Heart right ventricle (tissue), 16 donors: ENCODE measurements around the gene ATXN1. TPM values are rescaled to one million over a fixed set of nuclear protein-coding genes. Genes with fewer than 3 reads are reported as not detected.
A peak's percentile ranks its signal among the peaks of the same experiment; 100 is the strongest.

ENCODE experiments used
- ATAC-seq, 8 donors: fragments of 200-7000 bp; cut with Tn5 transposase; one replicate each; pipeline ENCODE4 v1.9.1; 2020; ENCODE audit warnings: mild to moderate bottlenecking in 8 of 8, moderate library complexity in 8 of 8, moderate number of reproducible peaks in 1 of 8
- DNase-seq, 2 donors: peaks; one replicate each; pipeline ENCODE4 v3.0.0-alpha.2; 2020
- H3K27ac ChIP-seq, 10 donors: fragments of 200-600 bp; sonication (generic) in 2 of 10; one replicate each; pipeline versions ENCODE4 v1.5.0 to v1.8.0; 2020 to 2022; ENCODE audit warnings: mild to moderate bottlenecking in 3 of 10
- H3K27me3 ChIP-seq, 7 donors: fragments of 200-600 bp; one replicate each; pipeline ENCODE4 v1.8.0; 2021 to 2022; ENCODE audit warnings: mild to moderate bottlenecking in 2 of 7
- H3K36me3 ChIP-seq, 9 donors: fragments of 200-600 bp; sonication (generic) in 1 of 9; one replicate each; pipeline versions ENCODE4 v1.5.0 to v1.8.0; 2020 to 2022; ENCODE audit warnings: mild to moderate bottlenecking in 2 of 9
- H3K4me1 ChIP-seq, 9 donors: fragments of 200-600 bp; sonication (generic) in 1 of 9; one replicate each; pipeline versions ENCODE4 v1.5.0 to v1.8.0; 2020 to 2022; ENCODE audit warnings: mild to moderate bottlenecking in 4 of 9
- H3K4me3 ChIP-seq, 10 donors: fragments of 200-600 bp; sonication (generic) in 2 of 10; one replicate each; pipeline versions ENCODE4 v1.5.0 to v1.8.0; 2020 to 2022; ENCODE audit warnings: mild to moderate bottlenecking in 7 of 10, moderate library complexity in 2 of 10
- H3K9me3 ChIP-seq, 11 donors: fragments of 200-600 bp in 10 of 11; sonication (generic) in 2 of 11; one replicate each; pipeline versions ENCODE4 v1.5.0 to v1.8.0; 2013 to 2022; ENCODE audit warnings: mild to moderate bottlenecking in 2 of 11, control low read depth in 1 of 11, moderate library complexity in 1 of 11
- WGBS, 2 donors: extraction: QIAGEN DNeasy Blood & Tissue Kit; methylation state at CpG; one replicate each; pipeline ENCODE4 v1.1.7; 2013; ENCODE audit warnings: inconsistent platforms in 1 of 2; 5-methylcytosine and 5-hydroxymethylcytosine counted together
- intact Hi-C, 10 donors: fragments of 100-400 bp; cut with DNase I; formaldehyde crosslinking; loops; one replicate each; pipeline versions ENCODE4 v1.11.1 to v1.14.2; 2022
- polyA plus RNA-seq, 2 donors: library from polyadenylated mRNA; stranded (reverse); fragments of 200-250 nt; gene quantifications; one replicate each; pipeline ENCODE4 v1.2.3, GENCODE V29; 2013
- total RNA-seq, 10 donors: library from RNA; stranded (reverse); fragmentation: NEBNext Ultra II Directional in 3 of 10; extraction: Animal tissue kit (Norgen Biotek cat#: 25700) in 3 of 10; gene quantifications; one replicate each; pipeline versions ENCODE4 v1.2.1 to v1.2.4, GENCODE V29; 2021 to 2023
- TF ChIP-seq, protein P1 (sequence below), 9 donors: fragments of 200-600 bp; sonication (generic) in 2 of 9; IDR thresholded peaks; one replicate each; pipeline versions ENCODE4 v1.5.0 to v1.8.0; 2021 to 2022; ENCODE audit warnings: antibody characterized with exemption in 9 of 9, mild to moderate bottlenecking in 5 of 9, moderate library complexity in 1 of 9
- donor health status: Arrhythmogenic right ventricular cardiomyopathy.
- donor health status: ischemic (EF 13 %, LVEDD 7.1; RV severe dilation, severe dysfunction).
- donor health status: healthy with polysubstance abuse.
- donor health status: DM: no; HTN: yes; CAD: no.
- donor health status: DM: no; HTN: no; CAD: no.
- donor health status: ischemic (EF 25% LVEDD 6.9; RV normal size, moderate dysfunction).
- donor health status: ischemic (EF 25% LVEDD 5.7; RV mildly dilated, moderate dysfunction).
- donor health status: healthy.
- donor health status: DM: yes; HTN: yes; CAD: no.
- donor health status: Ischemic cardiomyopathy.
- donor health status: ischemic (EF 35%, LVEDD 5.7; RV mildly dilated, moderate dysfunction).
- donor health status: nonischemic (EF 11% LVEDD 7.7; RV severe dilation, severe dysfunction).
- donor health status: DM: yes; HTN: yes; CAD: no.
- donor health status: PGD.
- donor health status: ischemic (EF 29% LVEDD 5.4; RV normal size, mild dysfunction).
- donor health status: nonischemic (EF 23%, LVEDD 6.1; RV moderate dilation, normal function).

ATXN1 gene
- total and polyA plus RNA-seq, 12 donors, result 4.1 to 46.5 (median 40.3) TPM

DNA sequence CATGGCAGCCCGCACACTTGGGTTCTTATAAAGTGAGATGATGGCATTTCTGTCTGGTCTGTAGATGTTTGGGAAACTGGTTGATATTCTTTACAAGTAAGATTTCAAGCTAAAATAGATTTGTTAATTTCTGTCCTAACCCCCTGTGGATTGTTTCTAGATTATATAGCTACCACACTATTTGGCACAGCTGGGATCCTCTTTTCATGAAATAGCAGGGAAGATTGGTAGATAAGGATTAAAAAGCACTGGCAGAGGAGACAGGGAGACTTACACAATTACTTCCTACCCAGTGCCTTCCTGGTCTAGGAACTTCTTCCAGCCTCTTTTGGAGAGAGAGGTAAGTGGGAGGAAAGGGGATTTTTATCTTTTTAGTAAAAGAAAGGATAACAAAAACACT is 13.2 kb upstream of the ATXN1 start:
- H3K36me3 ChIP-seq, result no peaks in the 10 kb centered on the region
- peaks cover 0 to 26% (median 15%) of the 10 kb centered on the region in 9 donors for H3K4me1 ChIP-seq
- intact Hi-C loops, result loop anchor here in 6 of 10 donors (5.0 to 10.0 kb wide), 6 partner anchors 188 to 437 kb away; no protein-coding TSS in a partner anchor
- no peak for ATAC-seq
- peaks cover 0 to 4% (median 0%) of the 10 kb centered on the region in 11 donors for H3K9me3 ChIP-seq
- no peak overlapping the region for H3K27ac ChIP-seq
- DNase-seq, result no peak
- H3K27me3 ChIP-seq, result no peaks in the 10 kb centered on the region
- TF ChIP-seq, protein P1, sequence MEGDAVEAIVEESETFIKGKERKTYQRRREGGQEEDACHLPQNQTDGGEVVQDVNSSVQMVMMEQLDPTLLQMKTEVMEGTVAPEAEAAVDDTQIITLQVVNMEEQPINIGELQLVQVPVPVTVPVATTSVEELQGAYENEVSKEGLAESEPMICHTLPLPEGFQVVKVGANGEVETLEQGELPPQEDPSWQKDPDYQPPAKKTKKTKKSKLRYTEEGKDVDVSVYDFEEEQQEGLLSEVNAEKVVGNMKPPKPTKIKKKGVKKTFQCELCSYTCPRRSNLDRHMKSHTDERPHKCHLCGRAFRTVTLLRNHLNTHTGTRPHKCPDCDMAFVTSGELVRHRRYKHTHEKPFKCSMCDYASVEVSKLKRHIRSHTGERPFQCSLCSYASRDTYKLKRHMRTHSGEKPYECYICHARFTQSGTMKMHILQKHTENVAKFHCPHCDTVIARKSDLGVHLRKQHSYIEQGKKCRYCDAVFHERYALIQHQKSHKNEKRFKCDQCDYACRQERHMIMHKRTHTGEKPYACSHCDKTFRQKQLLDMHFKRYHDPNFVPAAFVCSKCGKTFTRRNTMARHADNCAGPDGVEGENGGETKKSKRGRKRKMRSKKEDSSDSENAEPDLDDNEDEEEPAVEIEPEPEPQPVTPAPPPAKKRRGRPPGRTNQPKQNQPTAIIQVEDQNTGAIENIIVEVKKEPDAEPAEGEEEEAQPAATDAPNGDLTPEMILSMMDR (IDR thresholded peaks at IDR 0.05), result no peak
- WGBS, 2 donors, result 97 to 100% methylated on average over 1 of the region's 1 CpG
- H3K4me3 ChIP-seq, result no peak overlapping the region

DNA sequence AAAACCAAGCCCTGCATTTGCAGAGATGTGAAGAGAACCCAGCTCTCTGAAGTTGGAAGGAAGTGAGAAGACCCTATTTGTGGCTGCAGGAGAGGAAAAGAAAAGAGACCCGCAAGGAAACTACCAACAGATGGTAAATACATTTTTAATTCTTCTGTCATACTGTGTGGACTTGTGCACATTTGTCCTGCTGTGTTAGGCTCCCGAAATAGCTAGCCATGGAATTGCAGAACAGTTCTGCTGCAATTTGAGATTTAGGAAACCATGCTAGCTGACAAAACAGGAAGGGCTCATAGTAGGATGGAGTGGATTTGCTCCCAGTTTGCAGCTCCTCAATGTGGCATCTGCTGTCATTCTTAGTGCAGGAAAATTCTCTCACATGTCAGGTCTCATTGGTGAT is 12.1 kb upstream of the ATXN1 start:
- Histone ChIP-seq H3K4me3 (no peak overlapping the region), H3K4me1 (peaks cover 0 to 37% (median 25%) of the 10 kb centered on the region in 9 donors), H3K9me3 (peaks cover 0 to 4% (median 0%) of the 10 kb centered on the region in 11 donors), H3K36me3 (no peaks in the 10 kb centered on the region), H3K27me3 (no peaks in the 10 kb centered on the region), H3K27ac (no peak overlapping the region)
- WGBS, 2 donors, result 64 to 71% methylated on average over 2 of the region's 2 CpGs
- ATAC-seq (no peak), DNase-seq (no peak)
- intact Hi-C loops, result loop anchor here in 6 of 10 donors (5.0 to 10.0 kb wide), 6 partner anchors 189 to 436 kb away; no protein-coding TSS in a partner anchor
- TF ChIP-seq, protein P1 (IDR thresholded peaks at IDR 0.05), result no peak

DNA sequence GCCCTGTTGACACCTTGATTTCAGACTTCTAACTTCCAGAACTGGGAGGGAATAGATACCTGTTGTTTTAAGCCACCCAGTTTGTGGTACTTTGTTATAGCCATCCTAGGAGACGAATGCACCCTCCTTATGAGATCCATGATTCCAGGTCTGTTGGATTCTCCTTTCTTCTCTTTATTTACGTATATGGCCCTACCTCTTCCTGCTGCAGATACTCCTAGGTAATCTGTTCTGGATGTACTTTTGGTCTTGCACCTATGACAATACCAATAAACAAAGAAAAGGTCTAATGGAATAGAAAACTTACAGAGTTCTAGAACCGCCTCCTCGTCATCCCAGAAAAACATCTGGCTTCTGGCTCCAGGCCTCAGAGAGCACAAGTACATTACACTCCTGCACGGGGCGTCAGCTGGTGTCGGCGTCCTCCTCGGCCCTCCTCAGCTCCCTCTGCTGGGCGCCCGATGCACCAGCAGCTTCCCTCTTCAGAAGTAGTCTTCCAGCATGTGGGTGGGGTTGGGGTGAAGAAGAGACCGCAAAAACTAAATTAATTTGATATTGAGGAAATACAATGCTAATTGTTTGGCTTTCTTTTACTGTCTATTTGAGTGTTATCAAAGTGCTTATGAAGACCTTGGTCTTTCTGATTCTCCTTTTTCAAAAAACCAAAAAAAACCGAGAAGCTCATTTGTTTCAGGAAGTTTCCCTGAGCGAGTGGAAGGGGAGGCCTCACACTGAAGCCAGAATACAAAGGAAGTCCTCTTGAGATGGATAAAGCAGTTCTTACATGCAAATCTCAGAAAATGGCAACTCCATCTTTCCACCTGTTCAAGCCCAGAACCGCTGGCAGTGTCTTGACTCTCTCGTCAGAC is 9.7 kb upstream of the ATXN1 start:
- Histone ChIP-seq H3K27ac (peak overlapping the region in 3 of 10 donors; percentile 20 to 61 (median 47)), H3K36me3 (no peaks in the 10 kb centered on the region), H3K4me3 (no peak overlapping the region), H3K9me3 (no peaks in the 10 kb centered on the region), H3K4me1 (peaks cover 0 to 46% (median 32%) of the 10 kb centered on the region in 9 donors), H3K27me3 (no peaks in the 10 kb centered on the region)
- DNase-seq (peak; percentile 76 to 83), ATAC-seq (peak; percentile 70 to 92 (median 88))
- intact Hi-C loops, result loop anchor here in 6 of 10 donors (5.0 to 10.0 kb wide), 6 partner anchors 191 to 434 kb away; no protein-coding TSS in a partner anchor
- 29 to 31% methylated on average over 16 of the region's 16 CpGs for WGBS, 2 donors
- TF ChIP-seq, protein P1 (IDR thresholded peaks at IDR 0.05), result peak; percentile 91 to 98 (median 95)

DNA sequence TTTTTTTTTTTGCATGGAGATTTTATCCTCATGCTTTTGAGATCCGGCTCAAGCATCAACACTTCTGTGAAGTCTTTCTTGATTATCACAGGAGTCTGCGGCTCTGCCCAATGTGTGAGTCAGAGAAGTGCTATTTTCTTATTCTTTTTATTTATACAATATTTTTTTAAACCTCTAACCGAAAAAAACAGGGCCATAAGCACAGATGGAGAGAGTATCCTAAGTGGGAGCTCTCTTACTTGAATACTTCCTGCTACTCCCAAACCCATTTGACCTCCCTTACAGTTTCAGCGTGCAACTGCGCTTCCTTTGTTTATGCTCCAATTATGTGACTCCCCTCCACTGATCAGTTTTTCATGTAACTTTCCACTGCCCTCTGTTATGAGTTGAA is 8.7 kb upstream of the ATXN1 start:
- peak in 1 of 8 donors; percentile 26 for ATAC-seq
- intact Hi-C loops, result loop anchor here (5.0 to 10.0 kb wide), 12 partner anchors 192 to 435 kb away; no protein-coding TSS in a partner anchor
- 65% methylated on average over 5 of the region's 5 CpGs for WGBS, 2 donors

More for the DNA sequence above, 8.7 kb upstream of the ATXN1 start:
- TF ChIP-seq, protein P1 (IDR thresholded peaks at IDR 0.05), result no peak
- no peaks in the 10 kb centered on the region for H3K27me3 ChIP-seq
- no peak for DNase-seq
- peak overlapping the region in 4 of 10 donors; percentile 25 to 64 (median 54) for H3K27ac ChIP-seq
- H3K4me1 ChIP-seq, result peaks cover 0 to 52% (median 32%) of the 10 kb centered on the region in 9 donors
- no peaks in the 10 kb centered on the region for H3K36me3 ChIP-seq
- H3K9me3 ChIP-seq, result no peaks in the 10 kb centered on the region
- H3K4me3 ChIP-seq, result no peak overlapping the region
